ENCODE data around the gene STXBP5. TPM values are rescaled to one million over a fixed set of nuclear protein-coding genes. Genes with fewer than 3 reads are reported as not detected.

Gene STXBP5
- total RNA-seq, 1 experiment from 2014 or later = 11.6 TPM

- Mint-ChIP-seq H3K4me1 (peaks cover 12 to 14% of the 10 kb centered on the region in 2 experiments), H3K27ac (peak overlapping the region in 1 of 3 experiments; percentile 39; a peak in 2 of 7 replicates), H3K36me3 (ENCODE audit: insufficient read depth in 1 of 3, low read depth in 3 of 3) (no peaks in the 10 kb centered on the region), H3K27me3 (ENCODE audit: low read depth) (no peaks in the 10 kb centered on the region), H3K9me3 (no peaks in the 10 kb centered on the region), H3K4me3 (no peak overlapping the region)
- Histone ChIP-seq H3K27me3 (ENCODE audit: insufficient read depth, low read length) (no peaks in the 10 kb centered on the region), H3K4me2 (ENCODE audit: insufficient read depth, insufficient read length, low read length) (no peak overlapping the region), H3K18ac (ENCODE audit: insufficient read length, low read depth, low read length) (no peak overlapping the region), H2BK5ac (ENCODE audit: insufficient read length, low read length) (no peak overlapping the region), H3K27ac (ENCODE audit: insufficient read length, low read depth, low read length) (no peak overlapping the region), H2BK20ac (ENCODE audit: low read depth, low read length, poor library complexity, severe bottlenecking) (no peak overlapping the region), H3K79me1 (ENCODE audit: insufficient read depth, low read depth, low read length, poor library complexity, severe bottlenecking) (peaks cover 2% of the 10 kb centered on the region), H4K91ac (ENCODE audit: insufficient read length, low read depth, low read length) (no peak overlapping the region), H3K4me1 (ENCODE audit: insufficient read depth, low read length) (no peaks in the 10 kb centered on the region; the same call in 1 of the 2 replicates), H3K4ac (ENCODE audit: low read depth, low read length) (no peak overlapping the region), H3K23me2 (ENCODE audit: insufficient read length, low read depth, low read length, poor library complexity, severe bottlenecking) (peaks cover 18% of the 10 kb centered on the region), H2BK12ac (ENCODE audit: insufficient read length, low read depth, low read length) (no peak overlapping the region), H3K23ac (ENCODE audit: insufficient read length, low read depth, low read length) (no peak overlapping the region), H3K56ac (ENCODE audit: insufficient read length, low read depth, low read length) (no peak overlapping the region), H2BK120ac (ENCODE audit: low read depth, low read length, poor library complexity, severe bottlenecking) (no peak overlapping the region), H3K9ac (ENCODE audit: extremely low read depth, insufficient read length, low read length) (no peak overlapping the region), H2AK5ac (ENCODE audit: insufficient read length, low read length) (no peak overlapping the region), H4K8ac (replicated peaks; ENCODE audit: insufficient read length, low read depth, low read length) (no peak overlapping the region), H4K5ac (ENCODE audit: insufficient read length, low read depth, low read length) (no peak overlapping the region), H3K79me2 (ENCODE audit: insufficient read depth, low read length) (peaks cover 1% of the 10 kb centered on the region; the same call in 1 of the 2 replicates), H2AFZ (ENCODE audit: low read length) (no peak overlapping the region), H3K9me3 (ENCODE audit: control insufficient read depth, low read depth, low read length) (no peaks in the 10 kb centered on the region), H2BK15ac (ENCODE audit: low read depth, low read length) (no peak overlapping the region), H3T11ph (ENCODE audit: low read length) (no peak overlapping the region), H4K20me1 (ENCODE audit: control insufficient read depth, insufficient read depth, insufficient read length) (no peaks in the 10 kb centered on the region), H3K14ac (ENCODE audit: insufficient read depth, low read length) (no peak overlapping the region)
- no peak for DNase-seq
- no CpG with 5 or more reads among the region's 6 CpGs for WGBS (ENCODE audit: extremely low coverage, insufficient read length, low lambda C conversion rate)
- TF ChIP-seq, protein P1, sequence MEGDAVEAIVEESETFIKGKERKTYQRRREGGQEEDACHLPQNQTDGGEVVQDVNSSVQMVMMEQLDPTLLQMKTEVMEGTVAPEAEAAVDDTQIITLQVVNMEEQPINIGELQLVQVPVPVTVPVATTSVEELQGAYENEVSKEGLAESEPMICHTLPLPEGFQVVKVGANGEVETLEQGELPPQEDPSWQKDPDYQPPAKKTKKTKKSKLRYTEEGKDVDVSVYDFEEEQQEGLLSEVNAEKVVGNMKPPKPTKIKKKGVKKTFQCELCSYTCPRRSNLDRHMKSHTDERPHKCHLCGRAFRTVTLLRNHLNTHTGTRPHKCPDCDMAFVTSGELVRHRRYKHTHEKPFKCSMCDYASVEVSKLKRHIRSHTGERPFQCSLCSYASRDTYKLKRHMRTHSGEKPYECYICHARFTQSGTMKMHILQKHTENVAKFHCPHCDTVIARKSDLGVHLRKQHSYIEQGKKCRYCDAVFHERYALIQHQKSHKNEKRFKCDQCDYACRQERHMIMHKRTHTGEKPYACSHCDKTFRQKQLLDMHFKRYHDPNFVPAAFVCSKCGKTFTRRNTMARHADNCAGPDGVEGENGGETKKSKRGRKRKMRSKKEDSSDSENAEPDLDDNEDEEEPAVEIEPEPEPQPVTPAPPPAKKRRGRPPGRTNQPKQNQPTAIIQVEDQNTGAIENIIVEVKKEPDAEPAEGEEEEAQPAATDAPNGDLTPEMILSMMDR (conservative IDR thresholded peaks at IDR 0.05) = no peak
These were observed 3.1 kb downstream of the STXBP5 start for GRCh38 chr6:147207351-147207750.

All from H9 (cell line).